NCI-H774 (cell line): Measurements from ENCODE around the gene SPEG.

Experiments
- DNase-seq: peaks from one replicate; lab custom pipeline; 2025; lab: John Stamatoyannopoulos, UW

The SPEG gene

DNA sequence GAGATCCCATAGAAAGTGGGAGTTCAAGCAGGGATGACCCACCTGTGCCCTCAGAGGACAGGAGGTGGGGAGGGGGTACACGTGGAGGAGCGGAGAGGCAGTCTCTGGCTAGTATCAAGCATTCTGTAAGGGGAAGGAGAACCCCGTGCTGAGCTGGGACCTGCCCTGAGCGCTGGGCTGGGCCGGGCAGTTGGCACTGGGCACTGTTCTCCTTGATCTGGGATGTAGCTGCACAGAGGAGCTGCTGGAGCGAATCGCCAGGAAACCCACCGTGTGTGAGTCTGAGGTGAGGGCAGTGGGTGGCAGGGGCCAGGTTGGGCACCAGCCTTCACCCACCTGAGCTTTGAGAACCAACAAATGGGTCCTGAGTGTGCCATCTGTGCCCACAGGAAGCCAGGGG lies 44.3 kb downstream of the SPEG start:
- DNase-seq = no peak

DNA sequence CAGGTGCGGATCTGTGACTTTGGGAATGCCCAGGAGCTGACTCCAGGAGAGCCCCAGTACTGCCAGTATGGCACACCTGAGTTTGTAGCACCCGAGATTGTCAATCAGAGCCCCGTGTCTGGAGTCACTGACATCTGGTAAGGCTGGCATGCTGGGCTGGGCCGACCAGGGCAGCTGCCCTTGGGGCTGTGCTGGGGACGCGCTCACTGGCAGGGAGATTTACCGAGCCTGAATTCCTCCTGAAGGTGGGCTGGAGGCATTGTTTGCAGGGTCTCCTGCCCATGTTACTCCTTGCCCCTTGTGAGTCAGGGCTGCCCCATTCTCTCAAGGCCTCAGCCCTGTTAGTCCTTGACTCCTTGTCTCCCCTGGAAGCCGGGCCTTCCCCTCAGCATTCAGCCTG lies 45.4 kb downstream of the SPEG start:
- no peak for DNase-seq

DNA sequence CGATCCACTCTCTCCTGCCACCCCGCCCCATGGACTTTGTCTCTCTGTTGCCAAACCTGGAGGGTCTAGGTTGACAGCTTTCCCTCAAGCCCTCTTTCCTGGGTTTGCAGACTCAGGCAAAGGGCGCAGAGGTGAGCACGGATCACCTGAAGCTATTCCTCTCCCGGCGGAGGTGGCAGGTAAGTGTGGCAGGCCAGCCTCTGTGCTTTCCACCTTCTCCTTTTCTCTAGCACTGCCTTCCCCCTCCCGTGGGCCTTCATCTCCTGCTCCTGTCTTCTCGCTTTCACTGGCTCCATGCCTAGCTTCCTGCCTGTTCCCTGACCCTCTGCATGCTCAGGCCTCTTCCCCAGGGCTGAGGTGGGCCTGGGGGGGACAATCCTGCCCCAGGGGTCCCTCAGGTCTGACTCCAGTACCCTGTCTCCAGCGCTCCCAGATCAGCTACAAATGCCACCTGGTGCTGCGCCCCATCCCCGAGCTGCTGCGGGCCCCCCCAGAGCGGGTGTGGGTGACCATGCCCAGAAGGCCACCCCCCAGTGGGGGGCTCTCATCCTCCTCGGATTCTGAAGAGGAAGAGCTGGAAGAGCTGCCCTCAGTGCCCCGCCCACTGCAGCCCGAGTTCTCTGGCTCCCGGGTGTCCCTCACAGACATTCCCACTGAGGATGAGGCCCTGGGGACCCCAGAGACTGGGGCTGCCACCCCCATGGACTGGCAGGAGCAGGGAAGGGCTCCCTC lies 48.2 kb downstream of the SPEG start:
- no peak for DNase-seq

DNA sequence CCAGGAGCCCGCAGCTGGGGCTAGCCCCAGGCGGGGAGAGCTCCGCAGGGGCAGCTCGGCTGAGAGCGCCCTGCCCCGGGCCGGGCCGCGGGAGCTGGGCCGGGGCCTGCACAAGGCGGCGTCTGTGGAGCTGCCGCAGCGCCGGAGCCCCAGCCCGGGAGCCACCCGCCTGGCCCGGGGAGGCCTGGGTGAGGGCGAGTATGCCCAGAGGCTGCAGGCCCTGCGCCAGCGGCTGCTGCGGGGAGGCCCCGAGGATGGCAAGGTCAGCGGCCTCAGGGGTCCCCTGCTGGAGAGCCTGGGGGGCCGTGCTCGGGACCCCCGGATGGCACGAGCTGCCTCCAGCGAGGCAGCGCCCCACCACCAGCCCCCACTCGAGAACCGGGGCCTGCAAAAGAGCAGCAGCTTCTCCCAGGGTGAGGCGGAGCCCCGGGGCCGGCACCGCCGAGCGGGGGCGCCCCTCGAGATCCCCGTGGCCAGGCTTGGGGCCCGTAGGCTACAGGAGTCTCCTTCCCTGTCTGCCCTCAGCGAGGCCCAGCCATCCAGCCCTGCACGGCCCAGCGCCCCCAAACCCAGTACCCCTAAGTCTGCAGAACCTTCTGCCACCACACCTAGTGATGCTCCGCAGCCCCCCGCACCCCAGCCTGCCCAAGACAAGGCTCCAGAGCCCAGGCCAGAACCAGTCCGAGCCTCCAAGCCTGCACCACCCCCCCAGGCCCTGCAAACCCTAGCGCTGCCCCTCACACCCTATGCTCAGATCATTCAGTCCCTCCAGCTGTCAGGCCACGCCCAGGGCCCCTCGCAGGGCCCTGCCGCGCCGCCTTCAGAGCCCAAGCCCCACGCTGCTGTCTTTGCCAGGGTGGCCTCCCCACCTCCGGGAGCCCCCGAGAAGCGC lies 49.1 kb downstream of the SPEG start:
- no peak for DNase-seq

DNA sequence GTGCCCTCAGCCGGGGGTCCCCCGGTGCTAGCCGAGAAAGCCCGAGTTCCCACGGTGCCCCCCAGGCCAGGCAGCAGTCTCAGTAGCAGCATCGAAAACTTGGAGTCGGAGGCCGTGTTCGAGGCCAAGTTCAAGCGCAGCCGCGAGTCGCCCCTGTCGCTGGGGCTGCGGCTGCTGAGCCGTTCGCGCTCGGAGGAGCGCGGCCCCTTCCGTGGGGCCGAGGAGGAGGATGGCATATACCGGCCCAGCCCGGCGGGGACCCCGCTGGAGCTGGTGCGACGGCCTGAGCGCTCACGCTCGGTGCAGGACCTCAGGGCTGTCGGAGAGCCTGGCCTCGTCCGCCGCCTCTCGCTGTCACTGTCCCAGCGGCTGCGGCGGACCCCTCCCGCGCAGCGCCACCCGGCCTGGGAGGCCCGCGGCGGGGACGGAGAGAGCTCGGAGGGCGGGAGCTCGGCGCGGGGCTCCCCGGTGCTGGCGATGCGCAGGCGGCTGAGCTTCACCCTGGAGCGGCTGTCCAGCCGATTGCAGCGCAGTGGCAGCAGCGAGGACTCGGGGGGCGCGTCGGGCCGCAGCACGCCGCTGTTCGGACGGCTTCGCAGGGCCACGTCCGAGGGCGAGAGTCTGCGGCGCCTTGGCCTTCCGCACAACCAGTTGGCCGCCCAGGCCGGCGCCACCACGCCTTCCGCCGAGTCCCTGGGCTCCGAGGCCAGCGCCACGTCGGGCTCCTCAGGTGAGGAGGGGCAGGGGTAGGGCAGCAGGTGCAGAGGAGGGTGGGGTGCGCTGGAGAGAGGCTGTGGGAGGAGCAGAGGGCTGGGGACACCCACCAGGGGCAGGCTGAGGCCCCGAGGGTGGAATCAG lies 49.9 kb downstream of the SPEG start:
- DNase-seq = no peak

DNA sequence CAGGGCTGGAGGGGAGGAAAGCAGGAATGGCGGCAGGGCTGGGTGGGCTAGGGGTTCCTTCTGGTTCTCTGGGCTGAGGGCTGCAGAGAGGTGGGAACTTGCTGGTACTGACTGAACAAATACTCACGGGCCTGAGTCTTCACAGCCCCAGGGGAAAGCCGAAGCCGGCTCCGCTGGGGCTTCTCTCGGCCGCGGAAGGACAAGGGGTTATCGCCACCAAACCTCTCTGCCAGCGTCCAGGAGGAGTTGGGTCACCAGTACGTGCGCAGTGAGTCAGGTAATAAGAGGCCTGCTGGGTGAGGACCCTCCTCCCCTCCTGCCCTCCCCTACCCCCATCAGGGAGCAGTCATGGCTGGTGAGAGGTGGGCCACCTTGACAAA lies 50.5 kb downstream of the SPEG start:
- no peak for DNase-seq

DNA sequence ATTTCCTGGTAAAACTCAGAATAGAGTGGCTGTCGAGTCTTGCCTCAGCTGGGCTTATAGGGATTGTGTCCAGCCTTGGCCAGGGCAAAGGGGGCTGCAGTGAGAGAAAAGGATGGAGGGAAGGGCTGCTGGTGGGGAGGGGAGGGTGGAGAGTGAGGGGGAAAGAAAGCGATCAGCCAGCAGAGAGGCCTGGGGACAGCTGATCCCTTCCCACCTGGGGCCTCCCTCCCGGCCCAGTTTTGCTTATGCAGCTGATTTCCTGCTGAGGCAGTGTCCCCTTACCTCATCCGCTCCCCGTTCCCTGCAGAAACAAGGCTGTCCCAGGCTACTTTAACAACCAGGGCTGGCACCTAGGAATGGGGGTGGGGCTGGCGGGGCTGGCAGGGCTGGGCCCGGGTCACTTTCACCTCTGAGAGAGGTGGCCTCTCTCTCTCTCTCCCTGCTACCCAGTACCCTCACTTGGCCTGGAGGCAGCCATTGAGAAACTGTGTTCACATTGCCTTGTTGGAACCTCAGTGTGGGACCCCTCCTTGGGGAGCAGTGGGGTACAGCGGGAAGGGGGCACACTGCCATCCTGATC lies 51.8 kb downstream of the SPEG start:
- DNase-seq = no peak

DNA sequence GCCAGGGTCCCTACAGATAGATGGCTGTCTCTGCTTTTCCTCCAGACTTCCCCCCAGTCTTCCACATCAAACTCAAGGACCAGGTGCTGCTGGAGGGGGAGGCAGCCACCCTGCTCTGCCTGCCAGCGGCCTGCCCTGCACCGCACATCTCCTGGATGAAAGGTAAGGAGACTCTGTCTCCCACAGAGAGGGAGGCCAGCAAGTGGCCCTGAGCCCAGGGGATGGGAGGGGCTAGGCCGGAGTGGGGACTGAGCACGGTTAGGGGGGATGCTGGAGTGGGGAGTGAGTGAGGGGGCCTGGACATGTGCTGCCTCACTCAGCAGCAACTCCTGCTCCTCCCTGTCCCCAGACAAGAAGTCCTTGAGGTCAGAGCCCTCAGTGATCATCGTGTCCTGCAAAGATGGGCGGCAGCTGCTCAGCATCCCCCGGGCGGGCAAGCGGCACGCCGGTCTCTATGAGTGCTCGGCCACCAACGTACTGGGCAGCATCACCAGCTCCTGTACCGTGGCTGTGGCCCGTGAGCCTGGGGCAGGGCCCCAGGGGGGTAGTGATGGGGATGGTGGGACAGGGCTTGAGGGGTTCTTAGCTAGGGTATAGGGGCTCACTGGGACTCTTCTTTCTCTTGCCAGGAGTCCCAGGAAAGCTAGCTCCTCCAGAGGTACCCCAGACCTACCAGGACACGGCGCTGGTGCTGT lies 53.7 kb downstream of the SPEG start:
- DNase-seq = no peak

DNA sequence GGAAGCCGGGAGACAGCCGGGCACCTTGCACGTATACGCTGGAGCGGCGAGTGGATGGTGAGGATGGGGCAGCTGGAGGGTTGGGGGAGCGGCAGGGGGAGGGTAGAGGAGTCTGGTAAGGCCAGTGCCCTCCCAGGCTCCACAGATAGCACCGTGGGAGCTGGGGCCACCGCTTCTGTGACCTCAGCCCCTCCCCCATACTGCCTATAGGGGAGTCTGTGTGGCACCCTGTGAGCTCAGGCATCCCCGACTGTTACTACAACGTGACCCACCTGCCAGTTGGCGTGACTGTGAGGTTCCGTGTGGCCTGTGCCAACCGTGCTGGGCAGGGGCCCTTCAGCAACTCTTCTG lies 54.2 kb downstream of the SPEG start:
- no peak for DNase-seq

DNA sequence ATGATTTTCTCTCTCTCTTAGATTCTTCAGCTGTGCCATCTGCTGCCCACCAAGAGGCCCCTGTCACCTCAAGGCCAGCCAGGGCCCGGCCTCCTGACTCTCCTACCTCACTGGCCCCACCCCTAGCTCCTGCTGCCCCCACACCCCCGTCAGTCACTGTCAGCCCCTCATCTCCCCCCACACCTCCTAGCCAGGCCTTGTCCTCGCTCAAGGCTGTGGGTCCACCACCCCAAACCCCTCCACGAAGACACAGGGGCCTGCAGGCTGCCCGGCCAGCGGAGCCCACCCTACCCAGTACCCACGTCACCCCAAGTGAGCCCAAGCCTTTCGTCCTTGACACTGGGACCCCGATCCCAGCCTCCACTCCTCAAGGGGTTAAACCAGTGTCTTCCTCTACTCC lies 54.7 kb downstream of the SPEG start:
- no peak for DNase-seq

DNA sequence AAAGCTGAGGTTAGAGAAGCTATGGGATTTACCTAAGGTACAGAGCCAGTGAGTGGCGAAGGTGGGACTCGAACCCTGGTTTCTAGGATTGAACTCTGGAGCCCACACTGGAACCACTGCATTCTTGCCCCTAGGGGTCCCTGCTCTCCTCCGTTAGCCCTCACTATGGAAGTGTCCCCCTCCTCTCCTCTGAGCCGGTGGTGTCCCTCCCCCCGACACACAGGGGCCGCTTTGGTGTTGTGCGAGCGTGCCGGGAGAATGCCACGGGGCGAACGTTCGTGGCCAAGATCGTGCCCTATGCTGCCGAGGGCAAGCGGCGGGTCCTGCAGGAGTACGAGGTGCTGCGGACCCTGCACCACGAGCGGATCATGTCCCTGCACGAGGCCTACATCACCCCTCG lies 55.5 kb downstream of the SPEG start:
- DNase-seq = no peak

DNA sequence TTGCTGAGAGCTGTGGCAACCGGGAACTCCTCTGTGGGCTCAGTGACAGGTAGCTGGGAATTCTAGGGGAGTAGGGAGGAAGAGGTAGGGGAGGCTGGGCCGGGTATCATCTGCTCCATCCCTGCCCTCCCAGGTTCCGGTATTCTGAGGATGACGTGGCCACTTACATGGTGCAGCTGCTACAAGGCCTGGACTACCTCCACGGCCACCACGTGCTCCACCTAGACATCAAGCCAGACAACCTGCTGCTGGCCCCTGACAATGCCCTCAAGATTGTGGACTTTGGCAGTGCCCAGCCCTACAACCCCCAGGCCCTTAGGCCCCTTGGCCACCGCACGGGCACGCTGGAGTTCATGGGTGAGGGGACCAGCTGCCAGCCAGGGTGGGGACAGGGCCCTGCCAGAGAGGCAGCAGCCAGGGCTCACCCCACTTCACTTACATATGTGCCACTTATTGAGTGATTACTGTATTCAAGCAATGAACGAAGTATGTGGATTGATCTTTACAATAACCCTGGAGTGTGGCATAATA lies 56.0 kb downstream of the SPEG start:
- DNase-seq = no peak

DNA sequence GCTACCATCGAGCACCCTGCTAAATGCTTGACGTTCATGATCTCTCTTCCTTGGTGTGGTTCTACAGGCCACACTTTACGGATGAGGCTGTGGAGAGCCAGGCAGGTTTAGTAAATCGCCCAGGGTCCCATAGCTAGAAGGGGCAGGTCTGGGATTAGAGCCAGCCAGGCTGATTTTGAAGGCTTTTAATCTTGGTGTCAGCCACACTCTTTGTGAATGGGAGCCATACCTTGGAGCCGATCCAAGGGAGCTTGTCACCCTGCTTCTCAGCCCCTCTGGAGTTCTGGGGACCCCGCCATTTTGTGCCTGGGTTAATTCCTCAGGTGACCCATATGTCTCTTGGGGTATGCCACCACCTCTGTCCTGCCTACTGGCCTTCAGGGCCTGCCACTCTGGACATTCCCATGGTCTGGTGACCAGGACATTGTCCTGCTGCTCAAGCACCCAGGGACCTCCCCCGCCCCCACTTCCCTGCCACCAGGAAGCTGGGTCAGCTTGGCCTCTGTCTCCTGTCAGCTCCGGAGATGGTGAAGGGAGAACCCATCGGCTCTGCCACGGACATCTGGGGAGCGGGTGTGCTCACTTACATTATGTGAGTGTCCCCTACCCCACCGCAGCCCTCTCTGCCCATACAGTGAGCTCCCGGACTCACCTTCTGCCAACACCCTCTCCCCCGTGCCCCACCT lies 56.8 kb downstream of the SPEG start:
- no peak for DNase-seq

DNA sequence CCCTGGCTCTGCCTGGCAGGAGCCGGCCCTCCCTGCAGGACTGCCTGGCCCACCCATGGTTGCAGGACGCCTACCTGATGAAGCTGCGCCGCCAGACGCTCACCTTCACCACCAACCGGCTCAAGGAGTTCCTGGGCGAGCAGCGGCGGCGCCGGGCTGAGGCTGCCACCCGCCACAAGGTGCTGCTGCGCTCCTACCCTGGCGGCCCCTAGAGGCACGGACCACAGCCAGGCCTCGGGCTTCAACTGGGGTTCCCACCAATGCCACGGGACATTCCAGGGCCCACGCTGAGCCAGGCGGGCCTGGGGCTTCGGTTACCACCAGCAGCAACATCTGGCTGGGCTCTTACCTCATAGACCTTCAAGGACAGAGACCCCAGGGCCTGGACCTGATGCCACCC lies 57.9 kb downstream of the SPEG start:
- DNase-seq = no peak

DNA sequence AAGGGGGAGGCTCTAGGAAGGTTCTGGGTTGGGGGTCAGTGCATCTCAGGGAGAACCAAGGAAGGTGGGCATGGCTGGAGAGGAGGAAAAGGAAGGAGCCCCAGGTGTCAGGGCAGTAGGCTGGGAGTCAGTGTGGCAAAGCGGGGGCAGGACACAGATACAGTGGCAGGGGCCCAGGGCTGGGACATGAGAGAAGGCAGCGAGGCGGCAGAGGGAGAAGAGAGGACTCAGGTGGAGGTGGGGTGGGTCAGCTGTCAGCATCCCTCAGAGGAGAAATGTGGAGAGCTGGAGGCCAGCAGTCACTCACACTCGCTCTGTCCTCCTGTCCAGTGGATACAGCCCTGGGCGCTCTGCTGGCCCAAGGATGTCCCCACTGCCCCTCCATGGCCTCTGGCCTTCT lies 58.4 kb downstream of the SPEG start:
- DNase-seq = no peak

DNA sequence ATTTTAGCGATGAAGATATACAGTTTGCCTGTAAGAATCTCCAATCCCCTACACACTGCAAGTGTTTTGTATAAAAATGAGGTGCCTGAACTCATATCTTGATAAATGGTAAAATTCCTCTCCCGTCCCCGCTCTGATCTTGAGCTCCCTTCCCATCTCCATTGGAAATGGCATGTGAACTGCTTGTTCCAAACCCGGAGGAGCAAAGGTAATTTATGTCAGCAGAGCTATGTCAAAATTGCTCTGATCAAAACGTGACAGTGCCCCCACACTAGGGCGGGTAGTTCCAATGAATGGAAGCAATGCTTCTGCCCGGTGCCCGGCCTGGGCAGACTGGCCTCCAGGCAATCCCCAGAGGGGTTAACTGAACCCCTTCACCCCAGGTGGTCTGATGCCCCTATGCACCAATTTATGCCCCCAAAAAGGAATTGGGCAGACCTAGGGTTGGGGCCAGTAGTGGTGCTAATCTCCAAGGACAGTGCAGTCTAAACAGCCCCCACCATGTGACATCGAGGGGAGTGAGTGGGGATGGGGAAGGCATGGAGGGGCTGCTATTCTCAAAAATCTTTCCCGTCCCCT lies 60.4 kb downstream of the SPEG start:
- no peak for DNase-seq

DNA sequence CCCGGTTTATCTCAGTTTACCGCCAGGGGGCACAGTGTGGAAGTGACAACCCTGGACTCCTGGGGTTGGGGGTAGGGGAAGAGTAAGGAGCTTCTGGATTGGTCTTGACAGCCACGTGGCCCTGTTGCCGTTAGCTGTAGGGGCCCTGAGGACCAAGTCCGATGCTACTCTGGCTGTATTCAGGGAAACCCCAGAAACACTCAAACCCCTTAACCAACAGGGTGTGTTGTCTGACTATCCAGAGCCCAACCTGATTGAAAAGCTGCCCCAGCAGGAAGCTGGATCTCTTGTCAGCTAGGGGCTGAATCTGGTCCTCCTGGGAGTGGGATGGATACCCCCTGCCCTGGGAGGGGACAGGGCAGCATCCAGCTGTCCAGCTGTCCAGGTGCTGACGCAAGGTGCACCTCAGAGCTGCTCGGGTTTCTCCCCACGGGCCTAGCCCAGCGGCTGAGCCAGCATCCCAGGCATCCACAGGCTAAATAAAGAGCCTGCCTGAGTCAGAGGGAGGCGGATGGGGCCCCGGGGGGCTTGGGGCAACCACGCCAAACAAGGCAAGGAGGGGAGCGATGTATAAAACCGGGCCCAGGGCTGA lies 61.0 kb downstream of the SPEG start:
- no peak for DNase-seq

DNA sequence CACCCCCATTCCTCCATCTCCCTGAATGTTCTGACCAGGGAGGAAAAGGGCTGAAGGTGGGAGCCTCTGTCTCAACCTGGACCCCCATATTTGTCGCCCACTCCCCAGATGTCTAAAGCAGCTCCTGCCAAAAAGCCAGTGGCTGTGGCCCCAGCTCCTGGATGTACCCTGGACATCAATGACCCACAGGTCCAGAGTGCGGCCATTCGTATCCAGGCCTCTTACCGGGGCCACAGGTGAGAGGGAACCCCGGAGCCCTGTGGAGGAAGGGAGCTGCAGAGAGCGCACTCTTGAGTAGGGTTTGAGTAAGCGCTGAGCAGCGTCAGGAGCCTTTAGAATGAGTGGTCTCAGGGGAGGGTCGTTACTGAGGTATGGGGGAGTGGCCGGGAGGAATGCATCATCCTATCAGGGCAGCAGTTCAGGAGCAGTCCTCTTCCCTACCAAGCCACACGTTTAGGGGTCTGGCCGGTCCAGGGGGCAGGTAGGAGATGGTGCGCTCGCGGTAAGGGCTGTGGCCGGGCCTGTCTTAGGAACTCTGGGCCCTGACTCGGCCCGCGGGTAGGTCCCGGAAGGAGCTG lies 61.7 kb downstream of the SPEG start:
- DNase-seq = no peak

DNA sequence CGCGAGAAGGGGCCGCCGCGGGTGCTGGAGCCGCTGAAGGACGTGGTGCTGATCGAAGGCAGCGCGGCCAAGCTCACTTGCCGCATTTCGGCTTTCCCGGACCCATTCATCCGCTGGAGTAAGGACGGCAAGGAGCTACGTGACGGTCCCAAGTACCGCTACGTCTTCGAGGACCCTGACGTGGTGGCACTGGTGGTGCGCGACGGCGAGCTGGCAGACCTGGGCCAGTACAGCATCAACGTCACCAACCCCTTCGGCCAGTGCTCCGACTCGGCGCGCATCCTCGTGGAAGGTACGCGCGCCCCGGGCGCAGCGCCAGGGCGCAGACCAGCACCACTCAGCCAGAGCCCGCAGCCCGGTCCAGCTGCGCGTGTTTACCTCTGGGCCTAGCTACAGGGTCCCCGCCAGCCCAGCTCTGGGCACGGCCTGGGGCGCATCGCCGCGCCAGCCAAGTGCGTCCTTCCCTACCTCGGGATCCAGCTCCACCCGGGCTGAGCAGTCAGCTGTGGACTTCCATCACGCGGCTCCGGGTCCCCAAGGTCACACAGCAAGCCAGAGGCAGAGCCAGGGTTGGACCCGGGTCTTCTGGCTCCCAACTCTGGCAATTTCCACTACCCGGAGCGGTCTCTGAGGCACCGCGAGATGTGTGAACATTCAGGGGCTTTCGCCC lies 62.3 kb downstream of the SPEG start:
- DNase-seq = no peak
